Measurements from ENCODE around the gene PPP2R5D. TPM values are rescaled to one million over a fixed set of nuclear protein-coding genes. Genes with fewer than 3 reads are reported as not detected.

Gene PPP2R5D
- polyA plus RNA-seq, 1 donor (not counting 4 experiments of a cell fraction or from before 2014, with no cell fraction given): 49.6 TPM

DNA sequence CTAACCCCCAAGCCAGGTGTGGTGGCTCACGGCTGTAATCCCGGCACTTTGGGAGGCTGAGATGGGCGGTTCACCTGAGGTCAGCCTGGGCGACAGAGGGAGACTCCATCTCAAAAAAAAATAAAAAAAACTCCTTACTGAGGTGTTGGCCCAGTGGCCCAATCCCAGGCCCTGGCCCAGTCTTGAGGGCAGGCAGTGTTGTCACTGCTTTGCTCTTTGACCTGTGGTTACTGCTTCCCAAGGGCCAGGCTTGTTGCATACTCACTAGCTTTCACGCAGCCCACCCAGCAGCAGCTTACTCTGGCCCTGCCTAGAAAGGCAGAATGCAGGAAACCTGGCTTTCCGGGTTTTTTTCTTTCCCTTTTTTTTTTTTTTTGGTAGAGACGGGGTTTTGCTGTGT lies 41.9 kb upstream of the PPP2R5D start:
- Histone ChIP-seq H3K79me2 (ENCODE audit: control insufficient read depth, insufficient read depth, low read length) (no peaks in the 10 kb centered on the region), H3K9me3 (ENCODE audit: control insufficient read depth, low read depth, low read length) (no peaks in the 10 kb centered on the region), H2AFZ (ENCODE audit: control insufficient read depth, low read length) (no peak overlapping the region), H3K9ac (ENCODE audit: control insufficient read depth, extremely low read depth, insufficient read depth, low read length) (no peak overlapping the region), H4K20me1 (ENCODE audit: control insufficient read depth, extremely low read depth, insufficient read depth, low read length) (no peaks in the 10 kb centered on the region), H3K27ac (ENCODE audit: control insufficient read depth, insufficient read depth, low read length) (no peak overlapping the region), H3K27me3 (ENCODE audit: control insufficient read depth, extremely low read depth, insufficient read depth, low read length) (no peaks in the 10 kb centered on the region), H3K4me3 (ENCODE audit: control insufficient read depth in 2 of 3, extremely low read depth in 1 of 3, insufficient read depth in 2 of 3, low read depth in 1 of 3, low read length in 3 of 3) (no peak overlapping the region), H3K4me1 (ENCODE audit: control insufficient read depth, extremely low read depth, insufficient read depth, low read length) (no peaks in the 10 kb centered on the region), H3K9me1 (ENCODE audit: control insufficient read depth, extremely low read depth, insufficient read depth, low read length) (no peaks in the 10 kb centered on the region), H3K36me3 (ENCODE audit: control insufficient read depth in 2 of 2, extremely low read depth in 1 of 2, insufficient read depth in 2 of 2, low read length in 2 of 2) (peaks cover 14 to 15% of the 10 kb centered on the region in 2 experiments), H3K4me2 (ENCODE audit: control insufficient read depth, extremely low read depth, insufficient read depth, low read depth, low read length) (no peak overlapping the region)
- DNase-seq (ENCODE audit: low read depth, low spot score) (no peak), FAIRE-seq (no peak)
- dilution Hi-C loops (cut with MboI; ENCODE audit: extremely low pct_ligation_motif_present, low sequenced_read_pairs): no loop called here
- TF ChIP-seq, protein P1, sequence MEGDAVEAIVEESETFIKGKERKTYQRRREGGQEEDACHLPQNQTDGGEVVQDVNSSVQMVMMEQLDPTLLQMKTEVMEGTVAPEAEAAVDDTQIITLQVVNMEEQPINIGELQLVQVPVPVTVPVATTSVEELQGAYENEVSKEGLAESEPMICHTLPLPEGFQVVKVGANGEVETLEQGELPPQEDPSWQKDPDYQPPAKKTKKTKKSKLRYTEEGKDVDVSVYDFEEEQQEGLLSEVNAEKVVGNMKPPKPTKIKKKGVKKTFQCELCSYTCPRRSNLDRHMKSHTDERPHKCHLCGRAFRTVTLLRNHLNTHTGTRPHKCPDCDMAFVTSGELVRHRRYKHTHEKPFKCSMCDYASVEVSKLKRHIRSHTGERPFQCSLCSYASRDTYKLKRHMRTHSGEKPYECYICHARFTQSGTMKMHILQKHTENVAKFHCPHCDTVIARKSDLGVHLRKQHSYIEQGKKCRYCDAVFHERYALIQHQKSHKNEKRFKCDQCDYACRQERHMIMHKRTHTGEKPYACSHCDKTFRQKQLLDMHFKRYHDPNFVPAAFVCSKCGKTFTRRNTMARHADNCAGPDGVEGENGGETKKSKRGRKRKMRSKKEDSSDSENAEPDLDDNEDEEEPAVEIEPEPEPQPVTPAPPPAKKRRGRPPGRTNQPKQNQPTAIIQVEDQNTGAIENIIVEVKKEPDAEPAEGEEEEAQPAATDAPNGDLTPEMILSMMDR (optimal IDR thresholded peaks at IDR 0.05 in 1 of 3, IDR thresholded peaks at IDR 0.05 in 1 of 3, conservative IDR thresholded peaks at IDR 0.05 in 1 of 3; ENCODE audit: extremely low read depth in 1 of 3, insufficient read depth in 2 of 3, low read length in 3 of 3): no peak
- no peak for TF ChIP-seq EZH2 (IDR thresholded peaks at IDR 0.05; ENCODE audit: low read length)

DNA sequence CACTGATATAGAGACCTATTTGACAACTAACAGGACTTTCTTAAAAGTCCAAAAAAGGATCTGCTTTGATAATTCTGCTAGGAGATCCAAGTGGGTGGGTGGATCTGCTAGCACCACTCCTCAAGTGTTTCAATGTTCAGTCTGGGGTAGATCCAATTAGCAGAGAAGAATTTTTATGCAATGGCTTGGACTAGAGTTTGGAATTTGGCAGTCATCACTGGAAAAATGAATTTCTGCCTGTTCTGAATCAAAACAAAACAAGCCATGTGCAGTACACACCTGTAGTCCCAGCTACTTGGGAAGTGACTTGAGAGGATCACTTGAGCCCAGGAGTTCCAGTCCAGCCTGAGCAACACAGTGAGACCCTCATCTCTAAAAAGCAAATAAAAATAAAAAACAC lies 36.4 kb upstream of the PPP2R5D start:
- dilution Hi-C loops (cut with MboI; ENCODE audit: extremely low pct_ligation_motif_present, low sequenced_read_pairs): no loop called here

More for the DNA sequence above, 36.4 kb upstream of the PPP2R5D start:
- no peaks in the 10 kb centered on the region for H3K9me3 ChIP-seq (ENCODE audit: control insufficient read depth, low read depth, low read length)
- DNase-seq (ENCODE audit: low read depth, low spot score): no peak
- peaks cover 0 to 2% of the 10 kb centered on the region in 2 experiments for H3K36me3 ChIP-seq (ENCODE audit: control insufficient read depth in 2 of 2, extremely low read depth in 1 of 2, insufficient read depth in 2 of 2, low read length in 2 of 2)
- H3K9ac ChIP-seq (ENCODE audit: control insufficient read depth, extremely low read depth, insufficient read depth, low read length): no peak overlapping the region
- H2AFZ ChIP-seq (ENCODE audit: control insufficient read depth, low read length): no peak overlapping the region
- no peak overlapping the region for H3K4me3 ChIP-seq (ENCODE audit: control insufficient read depth in 2 of 3, extremely low read depth in 1 of 3, insufficient read depth in 2 of 3, low read depth in 1 of 3, low read length in 3 of 3)
- no peak overlapping the region for H3K27ac ChIP-seq (ENCODE audit: control insufficient read depth, insufficient read depth, low read length)
- H4K20me1 ChIP-seq (ENCODE audit: control insufficient read depth, extremely low read depth, insufficient read depth, low read length): no peaks in the 10 kb centered on the region
- no peaks in the 10 kb centered on the region for H3K79me2 ChIP-seq (ENCODE audit: control insufficient read depth, insufficient read depth, low read length)
- no peaks in the 10 kb centered on the region for H3K27me3 ChIP-seq (ENCODE audit: control insufficient read depth, extremely low read depth, insufficient read depth, low read length)
- no peak overlapping the region for H3K4me2 ChIP-seq (ENCODE audit: control insufficient read depth, extremely low read depth, insufficient read depth, low read depth, low read length)
- no peaks in the 10 kb centered on the region for H3K9me1 ChIP-seq (ENCODE audit: control insufficient read depth, extremely low read depth, insufficient read depth, low read length)
- TF ChIP-seq, protein P1 (optimal IDR thresholded peaks at IDR 0.05 in 1 of 3, IDR thresholded peaks at IDR 0.05 in 1 of 3, conservative IDR thresholded peaks at IDR 0.05 in 1 of 3; ENCODE audit: extremely low read depth in 1 of 3, insufficient read depth in 2 of 3, low read length in 3 of 3): no peak
- no peak for TF ChIP-seq EZH2 (IDR thresholded peaks at IDR 0.05; ENCODE audit: low read length)
- FAIRE-seq: no peak
- no peaks in the 10 kb centered on the region for H3K4me1 ChIP-seq (ENCODE audit: control insufficient read depth, extremely low read depth, insufficient read depth, low read length)

All from keratinocyte (primary cell).